ENCODE results near the gene SELENOP. TPM values are rescaled to one million over a fixed set of nuclear protein-coding genes. Genes with fewer than 3 reads are reported as not detected.
A peak's percentile ranks its signal among the peaks of the same experiment; 100 is the strongest.

Gene SELENOP
- total RNA-seq, 1 experiment from 2014 or later = 5.3 TPM

GRCh38 chr5:42807722-42808447 lies 3.8 kb downstream of the SELENOP start:
- Histone ChIP-seq H3K9me2 (ENCODE audit: insufficient read depth) (no peaks in the 10 kb centered on the region), H3K27ac (no peak overlapping the region), H3K27me3 (ENCODE audit: insufficient read depth, low read depth) (no peaks in the 10 kb centered on the region), H3K4me1 (replicated peaks; ENCODE audit: insufficient read depth) (peaks cover 14% of the 10 kb centered on the region), H3F3A (ENCODE audit: insufficient read depth, low read depth) (no peaks in the 10 kb centered on the region), H2AFZ (0 out of 2 replicates have a peak overlapping the region, but pooled peaks have one; percentile 0), H3K36me3 (ENCODE audit: low read depth) (no peaks in the 10 kb centered on the region), H3K9me3 (ENCODE audit: insufficient read depth, low read depth) (no peaks in the 10 kb centered on the region), H3K4me2 (no peak overlapping the region), H3K79me2 (ENCODE audit: low read depth) (no peaks in the 10 kb centered on the region), H3K4me3 (no peak overlapping the region), H4K20me1 (ENCODE audit: insufficient read depth) (no peaks in the 10 kb centered on the region)
- no peak for TF ChIP-seq CTCF (conservative IDR thresholded peaks at IDR 0.05)
- TF ChIP-seq EZH2 (IDR thresholded peaks at IDR 0.05; ENCODE audit: low read depth) = no peak
- intact Hi-C loops (cut with micrococcal nuclease; ENCODE audit: unreplicated experiment) = no loop called here
- CTCF ChIA-PET = no interaction called here
- DNase-seq = no peak
- POLR2A ChIA-PET (ENCODE audit: unreplicated experiment) = no interaction called here
- BruUV-seq (replicated peaks) = no TSS peak

- TF ChIP-seq CTCF (conservative IDR thresholded peaks at IDR 0.05) (no peak), EZH2 (IDR thresholded peaks at IDR 0.05; ENCODE audit: low read depth) (no peak)
- no peak overlapping the region for H2AFZ ChIP-seq
- H3K27ac ChIP-seq = no peak overlapping the region
- no peak for DNase-seq
- no peaks in the 10 kb centered on the region for H3K79me2 ChIP-seq (ENCODE audit: low read depth)
- H3K36me3 ChIP-seq (ENCODE audit: low read depth) = no peaks in the 10 kb centered on the region
- no peak overlapping the region for H3K4me3 ChIP-seq
- intact Hi-C loops (cut with micrococcal nuclease; ENCODE audit: unreplicated experiment) = no loop called here
- peaks cover 8% of the 10 kb centered on the region for H3K4me1 ChIP-seq (replicated peaks; ENCODE audit: insufficient read depth)
- H4K20me1 ChIP-seq (ENCODE audit: insufficient read depth) = no peaks in the 10 kb centered on the region
- no peaks in the 10 kb centered on the region for H3K9me2 ChIP-seq (ENCODE audit: insufficient read depth)
- H3F3A ChIP-seq (ENCODE audit: insufficient read depth, low read depth) = no peaks in the 10 kb centered on the region
- BruUV-seq (replicated peaks) = no TSS peak
- no peaks in the 10 kb centered on the region for H3K27me3 ChIP-seq (ENCODE audit: insufficient read depth, low read depth)
- CTCF ChIA-PET = no interaction called here
- H3K4me2 ChIP-seq = no peak overlapping the region
- H3K9me3 ChIP-seq (ENCODE audit: insufficient read depth, low read depth) = no peaks in the 10 kb centered on the region
- POLR2A ChIA-PET (ENCODE audit: unreplicated experiment) = no interaction called here
Measured at GRCh38 chr5:42806701-42807262, 4.9 kb downstream of the SELENOP start.

GRCh38 chr5:42806004-42806700 lies 5.5 kb downstream of the SELENOP start:
- ChIA-PET POLR2A (ENCODE audit: unreplicated experiment) (no interaction called here), CTCF (no interaction called here)
- Histone ChIP-seq H3K79me2 (ENCODE audit: low read depth) (no peaks in the 10 kb centered on the region), H3K36me3 (ENCODE audit: low read depth) (no peaks in the 10 kb centered on the region), H3F3A (ENCODE audit: insufficient read depth, low read depth) (no peaks in the 10 kb centered on the region), H3K27ac (no peak overlapping the region), H3K27me3 (ENCODE audit: insufficient read depth, low read depth) (no peaks in the 10 kb centered on the region), H3K4me3 (no peak overlapping the region), H3K9me2 (ENCODE audit: insufficient read depth) (no peaks in the 10 kb centered on the region), H4K20me1 (ENCODE audit: insufficient read depth) (no peaks in the 10 kb centered on the region), H2AFZ (no peak overlapping the region), H3K4me2 (no peak overlapping the region), H3K9me3 (ENCODE audit: insufficient read depth, low read depth) (no peaks in the 10 kb centered on the region), H3K4me1 (replicated peaks; ENCODE audit: insufficient read depth) (0 out of 2 replicates have a peak, but pooled peaks cover 1% of the 10 kb centered on the region)
- DNase-seq = no peak
- intact Hi-C loops (cut with micrococcal nuclease; ENCODE audit: unreplicated experiment) = no loop called here
- BruUV-seq (replicated peaks) = no TSS peak
- no peak for TF ChIP-seq CTCF (conservative IDR thresholded peaks at IDR 0.05)
- no peak for TF ChIP-seq EZH2 (IDR thresholded peaks at IDR 0.05; ENCODE audit: low read depth)
